CD4-positive, CD25-positive, alpha-beta regulatory T cell (primary cell): ENCODE results near the gene CACNB2. TPM values are rescaled to one million over a fixed set of nuclear protein-coding genes. Genes with fewer than 3 reads are reported as not detected.

Experiments
- ATAC-seq, 2 donors: fragments of 150-1000 bp; cut with Tn5 transposase; one replicate each; pipeline ENCODE4 v1.10.0; 2021; ENCODE audit warnings: low read depth in 2 of 2, moderate number of reproducible peaks in 2 of 2, moderate library complexity in 1 of 2
- DNase-seq, 3 donors: peaks; one replicate each; pipeline versions ENCODE4 v3.0.0 to v3.0.0-alpha.2; 2012 to 2022; ENCODE audit warnings: mixed read lengths in 1 of 3
- H3K27ac ChIP-seq: one replicate; pipeline ENCODE4 v1.7.0; 2013; ENCODE audit warnings: mild to moderate bottlenecking, low read length; ENCODE audit not compliant: insufficient read depth, poor library complexity, severe bottlenecking
- H3K27me3 ChIP-seq: one replicate; pipeline ENCODE4 v1.7.0; 2013; ENCODE audit warnings: low read length; ENCODE audit not compliant: control insufficient read depth, insufficient read depth
- H3K36me3 ChIP-seq: one replicate; pipeline ENCODE4 v1.7.0; 2013; ENCODE audit warnings: mild to moderate bottlenecking, low read length, moderate library complexity; ENCODE audit not compliant: control insufficient read depth, insufficient read depth
- H3K4me1 ChIP-seq: 2 replicates; pipeline ENCODE4 v1.7.0; 2013; ENCODE audit warnings: mild to moderate bottlenecking, low read length; ENCODE audit not compliant: insufficient read depth, control insufficient read depth, poor library complexity, severe bottlenecking
- H3K4me3 ChIP-seq: one replicate; pipeline ENCODE4 v1.7.0; 2013; ENCODE audit warnings: low read depth, mild to moderate bottlenecking, low read length, moderate library complexity
- H3K9me3 ChIP-seq, 2 experiments: 1 replicate in 1 of 2; 2 replicates in 1 of 2; pipeline ENCODE4 v1.7.0; 2013; ENCODE audit warnings: low read length in 2 of 2, mild to moderate bottlenecking in 1 of 2, moderate library complexity in 1 of 2; ENCODE audit not compliant: control insufficient read depth in 2 of 2
- H3K27ac Mint-ChIP-seq, 3 donors: one replicate each; pipeline ENCODE4 v1.8.0; 2020 to 2022; ENCODE audit warnings: mild to moderate bottlenecking in 3 of 3, mixed read lengths in 3 of 3, moderate library complexity in 2 of 3
- H3K27me3 Mint-ChIP-seq: one replicate; pipeline ENCODE4 v1.8.0; 2022; ENCODE audit warnings: mild to moderate bottlenecking, mixed read lengths
- H3K36me3 Mint-ChIP-seq: one replicate; pipeline ENCODE4 v1.8.0; 2020; ENCODE audit warnings: mixed read lengths
- H3K4me1 Mint-ChIP-seq, 4 donors: one replicate each; pipeline ENCODE4 v1.8.0; 2020 to 2022; ENCODE audit warnings: mixed read lengths in 4 of 4, mild to moderate bottlenecking in 1 of 4
- H3K4me3 Mint-ChIP-seq, 4 donors: one replicate each; pipeline ENCODE4 v1.8.0; 2020 to 2022; ENCODE audit warnings: mild to moderate bottlenecking in 4 of 4, mixed read lengths in 4 of 4, moderate library complexity in 3 of 4
- H3K9me3 Mint-ChIP-seq, 7 donors: one replicate each; pipeline ENCODE4 v1.8.0; 2020 to 2022; ENCODE audit warnings: mixed read lengths in 7 of 7, mild to moderate bottlenecking in 3 of 7, moderate library complexity in 2 of 7
- polyA plus RNA-seq, 4 donors: library from polyadenylated mRNA; unstranded; fragments of 300-500 nt; fragmentation: Illumina TruSeq; gene quantifications; one replicate each; pipeline ENCODE4 v1.2.3, GENCODE V29; 2021
- total RNA-seq: library from RNA; stranded (reverse); gene quantifications from one replicate; pipeline ENCODE4 v1.2.3, GENCODE V29; 2022

Gene CACNB2
- total and polyA plus RNA-seq, 5 donors from 2014 or later = 0.39 to 0.80 (median 0.49) TPM

GRCh38 chr10:18136073-18136791, 4.0 kb upstream of the CACNB2 start:
- Histone ChIP-seq H3K4me1 (no peaks in the 10 kb centered on the region), H3K27ac (no peak overlapping the region), H3K36me3 (no peaks in the 10 kb centered on the region), H3K27me3 (peaks cover 8% of the 10 kb centered on the region), H3K4me3 (no peak overlapping the region), H3K9me3 (no peaks in the 10 kb centered on the region)
- peaks cover 0 to 6% (median 0%) of the 10 kb centered on the region in 7 donors for H3K9me3 Mint-ChIP-seq
- no peak overlapping the region for H3K27ac Mint-ChIP-seq
- no peak overlapping the region for H3K4me3 Mint-ChIP-seq
- peaks cover 0 to under 1% (median 0%) of the 10 kb centered on the region in 4 donors for H3K4me1 Mint-ChIP-seq
- DNase-seq = no peak
- no peak for ATAC-seq
- peaks cover 36% of the 10 kb centered on the region for H3K27me3 Mint-ChIP-seq
- H3K36me3 Mint-ChIP-seq = no peaks in the 10 kb centered on the region

- no peak for ATAC-seq
- Histone ChIP-seq H3K4me1 (no peaks in the 10 kb centered on the region), H3K9me3 (no peaks in the 10 kb centered on the region), H3K4me3 (no peak overlapping the region), H3K36me3 (no peaks in the 10 kb centered on the region), H3K27ac (no peak overlapping the region), H3K27me3 (peaks cover 13% of the 10 kb centered on the region)
- DNase-seq = no peak
- no peaks in the 10 kb centered on the region for H3K36me3 Mint-ChIP-seq
- H3K27me3 Mint-ChIP-seq = peaks cover 44% of the 10 kb centered on the region
- H3K4me3 Mint-ChIP-seq = no peak overlapping the region
- no peak overlapping the region for H3K27ac Mint-ChIP-seq
- H3K4me1 Mint-ChIP-seq = peaks cover 0 to 5% (median 2%) of the 10 kb centered on the region in 4 donors
- H3K9me3 Mint-ChIP-seq = peaks cover 0 to 5% (median 0%) of the 10 kb centered on the region in 7 donors
Measured at GRCh38 chr10:18137111-18137510, 3.1 kb upstream of the CACNB2 start.

GRCh38 chr10:18140957-18141845, 977 bp downstream of the CACNB2 start:
- DNase-seq (no peak), ATAC-seq (no peak)
- Mint-ChIP-seq H3K4me1 (peaks cover 0 to 5% (median 2%) of the 10 kb centered on the region in 4 donors), H3K4me3 (no peak overlapping the region), H3K27me3 (peaks cover 63% of the 10 kb centered on the region), H3K36me3 (no peaks in the 10 kb centered on the region), H3K27ac (no peak overlapping the region), H3K9me3 (no peaks in the 10 kb centered on the region)
- H3K27me3 ChIP-seq = peaks cover 17% of the 10 kb centered on the region
- H3K36me3 ChIP-seq = no peaks in the 10 kb centered on the region
- H3K27ac ChIP-seq = no peak overlapping the region
- H3K4me3 ChIP-seq = no peak overlapping the region
- no peaks in the 10 kb centered on the region for H3K4me1 ChIP-seq
- no peaks in the 10 kb centered on the region for H3K9me3 ChIP-seq

- Mint-ChIP-seq H3K27me3 (peaks cover 55% of the 10 kb centered on the region), H3K36me3 (no peaks in the 10 kb centered on the region), H3K27ac (no peak overlapping the region), H3K9me3 (no peaks in the 10 kb centered on the region), H3K4me1 (peaks cover 0 to 5% (median 2%) of the 10 kb centered on the region in 4 donors), H3K4me3 (no peak overlapping the region)
- DNase-seq = no peak
- Histone ChIP-seq H3K4me3 (no peak overlapping the region), H3K9me3 (no peaks in the 10 kb centered on the region), H3K27me3 (peaks cover 14% of the 10 kb centered on the region), H3K27ac (no peak overlapping the region), H3K4me1 (no peaks in the 10 kb centered on the region), H3K36me3 (no peaks in the 10 kb centered on the region)
- ATAC-seq = no peak
Measured at GRCh38 chr10:18142151-18142550, 1.9 kb downstream of the CACNB2 start.

- Histone ChIP-seq H3K9me3 (no peaks in the 10 kb centered on the region), H3K27ac (no peak overlapping the region), H3K27me3 (peaks cover 14% of the 10 kb centered on the region), H3K4me1 (no peaks in the 10 kb centered on the region), H3K36me3 (no peaks in the 10 kb centered on the region), H3K4me3 (no peak overlapping the region)
- H3K9me3 Mint-ChIP-seq = no peaks in the 10 kb centered on the region
- H3K4me1 Mint-ChIP-seq = peaks cover 0 to 5% (median 2%) of the 10 kb centered on the region in 4 donors
- H3K27ac Mint-ChIP-seq = no peak overlapping the region
- DNase-seq (no peak), ATAC-seq (no peak)
- H3K27me3 Mint-ChIP-seq = peaks cover 37% of the 10 kb centered on the region
- H3K4me3 Mint-ChIP-seq = no peak overlapping the region
- no peaks in the 10 kb centered on the region for H3K36me3 Mint-ChIP-seq
Measured at GRCh38 chr10:18144396-18144795, 4.2 kb downstream of the CACNB2 start.

- peaks cover 32% of the 10 kb centered on the region for H3K27me3 Mint-ChIP-seq
- H3K4me3 Mint-ChIP-seq = no peak overlapping the region
- H3K36me3 Mint-ChIP-seq = no peaks in the 10 kb centered on the region
Measured at GRCh38 chr10:18144928-18145327, 4.7 kb downstream of the CACNB2 start.

GRCh38 chr10:18145652-18146051, 5.4 kb downstream of the CACNB2 start:
- Mint-ChIP-seq H3K27me3 (peaks cover 30% of the 10 kb centered on the region), H3K9me3 (no peaks in the 10 kb centered on the region), H3K27ac (no peak overlapping the region), H3K36me3 (no peaks in the 10 kb centered on the region), H3K4me1 (peaks cover 0 to 5% (median 2%) of the 10 kb centered on the region in 4 donors), H3K4me3 (no peak overlapping the region)
- ATAC-seq (no peak), DNase-seq (no peak)
- Histone ChIP-seq H3K9me3 (no peaks in the 10 kb centered on the region), H3K36me3 (no peaks in the 10 kb centered on the region), H3K27me3 (peaks cover 14% of the 10 kb centered on the region), H3K4me1 (no peaks in the 10 kb centered on the region), H3K27ac (no peak overlapping the region), H3K4me3 (no peak overlapping the region)

More at GRCh38 chr10:18144928-18145327, 4.7 kb downstream of the CACNB2 start:
- H3K4me1 ChIP-seq = no peaks in the 10 kb centered on the region
- no peak overlapping the region for H3K27ac ChIP-seq
- H3K9me3 Mint-ChIP-seq = no peaks in the 10 kb centered on the region
- H3K4me1 Mint-ChIP-seq = peaks cover 0 to 5% (median 2%) of the 10 kb centered on the region in 4 donors
- DNase-seq = no peak
- H3K4me3 ChIP-seq = no peak overlapping the region
- no peak overlapping the region for H3K27ac Mint-ChIP-seq
- no peaks in the 10 kb centered on the region for H3K9me3 ChIP-seq
- ATAC-seq = no peak
- peaks cover 14% of the 10 kb centered on the region for H3K27me3 ChIP-seq
- H3K36me3 ChIP-seq = no peaks in the 10 kb centered on the region
